HG02840 (cell line): ENCODE data around the gene STC2.

Experiments
- ATAC-seq: cut with Tn5 transposase; IDR thresholded peaks from one replicate; pipeline ENCODE4 v1.9.1; 2021; ENCODE audit warnings: mild to moderate bottlenecking, moderate library complexity, moderate number of reproducible peaks; ENCODE audit not compliant: unreplicated experiment, low FRiP score

Gene STC2

DNA sequence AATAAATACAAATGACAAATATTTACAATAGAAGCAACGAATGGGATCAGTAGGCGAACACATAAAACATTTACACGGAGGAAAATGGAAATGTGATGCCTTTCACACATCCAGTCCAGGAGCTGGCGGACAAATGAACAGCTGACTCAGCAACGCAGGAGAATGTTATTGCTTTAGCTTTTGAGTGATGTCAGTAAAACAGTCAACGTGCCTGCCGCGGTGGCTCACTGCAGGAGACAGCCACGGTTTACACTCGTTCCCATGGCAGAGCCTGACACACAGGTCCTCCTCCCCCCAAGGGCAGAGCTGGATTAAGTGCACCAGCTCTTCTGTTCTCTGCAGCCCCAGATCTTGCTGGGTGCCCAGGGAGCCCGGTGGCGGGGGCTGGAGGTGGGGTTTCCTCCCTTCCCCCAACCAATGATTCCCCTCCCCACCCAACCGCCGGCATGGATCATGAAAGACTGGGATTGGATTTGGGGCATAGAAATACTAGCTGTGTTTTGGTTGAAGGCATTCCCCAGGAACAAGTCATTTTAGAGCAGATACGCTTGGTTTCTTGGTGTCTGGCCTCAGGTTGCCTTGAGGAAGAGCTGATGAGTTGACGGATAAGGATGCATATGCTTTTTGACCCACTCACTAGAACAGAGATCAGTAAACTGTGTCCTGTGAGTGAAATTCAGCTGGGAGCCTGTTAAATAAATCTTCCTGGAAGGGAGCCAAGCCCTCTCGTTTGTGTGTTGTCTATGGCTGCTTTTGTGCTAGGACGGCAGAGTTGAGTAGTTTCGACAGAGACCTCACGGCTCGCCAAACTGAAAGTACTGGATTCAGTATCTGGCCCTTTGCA is 12.5 kb downstream of the STC2 start:
- no peak for ATAC-seq

DNA sequence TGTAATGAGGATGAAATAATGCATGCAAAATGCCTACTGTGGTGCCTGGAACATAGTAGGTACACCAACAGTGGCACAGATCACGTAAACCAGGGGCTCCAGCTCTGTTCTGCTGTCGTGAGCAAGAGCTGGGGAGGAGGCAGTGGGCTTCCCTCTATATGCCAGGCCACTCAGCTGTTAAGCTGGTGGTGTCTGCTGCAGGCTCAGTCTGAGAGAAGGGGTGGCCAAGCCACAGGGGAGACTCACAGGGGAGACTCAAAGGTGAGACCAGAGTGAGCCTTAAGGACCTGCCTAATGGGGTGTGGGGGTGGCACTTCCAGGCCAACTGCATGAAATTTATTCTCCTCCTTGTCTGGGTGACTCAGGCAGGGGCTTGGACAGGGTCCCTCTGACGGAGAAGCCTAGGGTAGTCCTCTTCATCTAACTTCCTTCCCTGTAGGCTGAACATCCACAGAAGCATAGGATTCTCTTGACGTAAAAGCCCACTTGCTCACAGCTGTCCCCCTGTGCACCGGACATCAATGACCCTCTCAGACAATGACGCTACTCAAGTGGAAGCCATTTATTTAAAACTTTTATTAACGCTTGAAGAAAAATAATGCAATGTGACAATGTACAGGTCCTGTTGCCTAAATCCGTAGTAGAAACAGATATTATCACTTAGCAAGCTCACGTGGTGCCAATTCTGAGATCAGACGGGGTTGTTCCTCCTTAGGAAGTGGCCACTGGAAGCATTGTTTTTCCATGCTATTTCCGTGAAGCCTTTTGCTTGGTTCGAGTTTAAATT is 13.9 kb downstream of the STC2 start:
- no peak for ATAC-seq

DNA sequence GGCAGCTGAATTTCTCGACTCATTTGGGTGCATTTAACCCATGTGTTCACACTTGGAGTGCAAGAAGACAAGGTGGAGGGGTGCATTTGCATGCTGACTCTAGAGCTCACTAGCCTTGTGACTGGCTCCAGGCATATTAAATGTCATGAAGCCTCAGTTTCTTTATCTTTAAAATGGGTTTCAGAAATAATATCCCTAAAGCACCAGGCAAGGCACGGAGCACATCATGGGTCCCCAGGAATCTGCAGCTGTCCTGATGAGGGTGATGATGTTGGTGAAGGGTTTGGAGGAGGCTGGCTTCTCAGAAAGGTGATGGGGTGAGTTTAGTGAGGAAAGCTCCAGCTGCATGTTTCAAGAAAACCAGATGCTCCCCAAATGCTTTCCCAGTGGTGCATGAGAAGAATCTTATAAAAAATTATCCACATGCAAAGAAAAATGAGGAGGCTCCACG is 14.8 kb downstream of the STC2 start:
- no peak for ATAC-seq

DNA sequence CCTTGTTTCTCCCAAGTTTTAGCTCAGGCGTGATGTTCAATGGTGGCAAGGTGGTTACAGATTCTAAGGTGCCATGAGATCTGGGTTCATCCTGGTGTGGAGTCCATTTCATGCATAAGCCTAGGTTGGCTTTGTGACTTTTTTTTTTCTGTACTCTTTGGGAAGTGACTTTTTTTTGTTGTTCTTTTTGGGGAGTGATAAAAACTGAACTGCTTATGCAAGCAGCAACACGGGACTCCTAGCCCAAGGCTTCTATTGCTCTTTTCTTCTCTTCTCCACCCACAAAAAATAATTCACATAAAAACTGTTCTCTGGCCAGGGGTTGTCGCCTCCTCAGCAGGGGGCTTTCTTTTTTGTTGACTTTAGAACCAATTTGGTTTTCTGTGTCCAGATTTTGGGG is 15.4 kb downstream of the STC2 start:
- ATAC-seq = no peak

DNA sequence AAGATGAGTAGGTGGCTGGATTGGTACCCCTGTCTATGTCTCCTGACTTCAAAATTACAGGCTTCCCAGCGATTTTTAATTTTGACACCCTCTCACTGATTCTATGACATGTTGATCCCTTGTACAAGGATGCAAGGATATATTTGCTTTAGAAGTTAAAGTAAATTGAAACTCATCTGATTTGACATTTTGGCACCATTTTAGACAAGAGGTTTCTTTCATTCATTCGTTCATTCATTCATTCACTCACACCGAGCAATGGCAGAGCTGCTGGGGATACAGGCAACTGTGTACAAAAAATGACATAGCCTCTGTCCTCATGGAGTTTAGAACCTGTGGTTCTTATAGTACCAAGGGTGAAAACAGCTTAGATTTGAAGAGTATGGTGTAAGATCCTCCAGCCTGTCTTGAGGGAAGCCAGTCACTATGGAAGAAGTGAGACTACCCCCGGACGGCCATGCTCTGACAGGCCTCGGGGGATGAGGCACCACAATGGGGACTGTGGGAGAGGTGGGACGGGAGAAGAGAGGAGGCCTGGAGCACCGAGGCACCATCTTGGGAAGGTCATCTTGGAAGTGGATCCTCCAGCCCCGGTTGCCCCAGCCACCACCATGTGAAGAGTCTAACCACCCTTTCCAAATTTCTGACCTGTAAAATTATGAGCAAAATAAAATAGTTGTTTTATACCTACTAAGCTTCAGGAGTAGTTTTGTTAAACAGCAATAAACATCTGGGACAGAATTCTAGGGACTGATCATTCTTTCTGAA is 16.2 kb downstream of the STC2 start:
- ATAC-seq = no peak

DNA sequence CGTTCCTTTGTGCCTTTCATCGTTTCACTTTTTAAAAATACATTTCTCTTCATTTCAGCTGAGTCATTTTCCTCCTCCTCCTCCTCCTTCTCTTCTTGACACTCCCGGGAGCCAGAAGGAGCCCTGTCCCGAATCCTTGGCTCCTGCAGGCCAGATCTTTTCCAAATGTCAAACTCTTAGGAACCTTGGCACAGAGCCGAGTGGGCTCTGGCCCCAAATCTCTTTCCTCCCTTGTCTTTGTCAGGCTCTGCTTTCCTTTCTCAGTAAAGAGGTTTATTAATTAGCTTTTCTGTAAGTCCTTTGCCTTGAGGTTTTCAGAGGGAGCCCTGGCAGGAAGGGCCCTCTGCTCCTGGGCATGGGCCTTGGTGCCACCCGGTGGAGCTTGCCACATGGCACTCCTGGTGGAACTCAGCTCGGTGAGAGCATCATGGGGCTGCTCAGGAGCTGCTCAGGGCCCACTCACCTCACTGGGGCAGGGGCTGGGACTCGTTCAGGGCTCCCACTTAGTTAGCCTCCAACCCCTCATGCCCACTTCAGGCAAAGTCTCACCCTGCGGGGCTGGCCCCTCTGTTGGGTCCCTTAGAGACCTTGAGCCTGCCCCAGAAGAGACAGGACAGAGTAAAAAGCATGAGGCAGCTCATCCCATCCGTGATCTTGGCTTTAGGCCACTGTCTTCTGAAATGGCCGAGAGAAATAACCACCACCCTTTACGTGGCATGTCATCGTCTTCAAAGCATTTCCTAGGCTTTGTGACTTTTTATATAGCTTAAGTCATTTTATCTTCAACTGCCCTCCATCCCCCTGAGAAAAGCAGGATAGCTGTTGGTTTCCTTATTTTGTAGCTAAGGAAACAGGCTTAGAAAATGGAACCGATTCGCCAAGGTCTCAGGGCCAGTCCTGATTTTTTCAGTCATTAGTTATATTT is 17.1 kb downstream of the STC2 start:
- ATAC-seq = no peak

DNA sequence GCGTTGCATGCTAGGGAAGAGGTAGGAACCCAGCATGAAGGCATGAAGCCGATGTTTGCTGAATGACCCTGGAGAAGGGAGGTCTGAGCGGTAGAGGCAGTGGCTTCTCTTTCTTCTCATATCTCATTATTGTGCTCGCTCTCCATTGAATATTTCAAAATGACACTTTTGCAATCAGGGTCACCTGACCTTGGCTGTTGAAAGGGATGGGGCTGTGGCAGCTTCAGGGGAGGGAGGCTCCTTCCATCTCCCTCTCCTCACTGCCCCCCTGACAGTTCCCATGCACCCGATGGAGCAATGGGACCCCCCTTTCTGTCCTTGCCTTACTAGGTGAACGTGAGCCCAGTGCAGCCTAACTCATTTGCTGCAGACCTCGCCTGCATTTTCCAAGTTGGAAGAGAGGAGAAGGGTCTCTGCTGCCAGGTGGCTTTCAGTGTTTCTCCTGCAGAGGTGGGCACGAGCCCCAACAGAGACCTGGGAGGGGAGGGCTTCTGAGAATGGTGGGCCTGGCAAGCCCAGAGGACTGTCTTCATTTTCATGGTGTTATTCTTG is 17.9 kb downstream of the STC2 start:
- ATAC-seq = no peak

DNA sequence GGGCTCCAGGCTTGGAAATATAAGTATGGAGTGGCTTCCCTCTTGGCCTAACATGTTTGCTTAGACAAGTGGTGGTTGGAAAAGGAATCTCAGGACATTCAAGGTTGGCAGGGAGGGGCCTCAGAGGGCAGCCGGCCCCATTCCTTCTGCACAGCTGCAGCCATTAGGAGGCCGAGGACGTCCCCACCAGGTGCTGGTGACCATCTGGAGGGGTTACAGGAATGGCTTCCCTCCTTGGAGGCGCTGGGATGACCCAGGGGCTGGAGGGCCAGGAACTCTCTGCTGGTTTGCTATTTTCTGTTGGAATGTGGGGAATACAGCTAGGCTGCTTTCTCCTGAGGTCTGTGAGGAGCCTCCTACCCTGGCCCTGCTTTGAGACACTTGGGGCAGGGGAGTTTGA is 18.5 kb downstream of the STC2 start:
- no peak for ATAC-seq

DNA sequence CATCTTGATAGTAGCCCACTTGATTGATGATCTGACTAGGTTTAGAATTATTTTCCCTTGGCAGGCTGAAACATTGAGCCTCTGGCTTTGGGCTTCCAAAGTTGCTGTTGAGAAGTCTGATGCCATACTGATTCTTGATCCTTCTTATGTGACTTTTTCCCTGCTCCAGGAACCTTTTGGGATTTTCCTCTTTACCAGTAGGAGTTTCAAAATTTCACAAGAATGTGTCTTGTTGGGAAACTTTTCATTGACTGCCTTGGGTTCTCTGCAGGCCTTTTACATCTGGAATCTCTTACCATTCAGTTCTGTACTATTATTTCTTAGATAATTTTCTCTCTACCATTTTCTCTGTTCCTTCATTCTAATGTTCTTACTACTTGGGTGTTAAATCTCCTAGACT is 20.0 kb downstream of the STC2 start:
- no peak for ATAC-seq

DNA sequence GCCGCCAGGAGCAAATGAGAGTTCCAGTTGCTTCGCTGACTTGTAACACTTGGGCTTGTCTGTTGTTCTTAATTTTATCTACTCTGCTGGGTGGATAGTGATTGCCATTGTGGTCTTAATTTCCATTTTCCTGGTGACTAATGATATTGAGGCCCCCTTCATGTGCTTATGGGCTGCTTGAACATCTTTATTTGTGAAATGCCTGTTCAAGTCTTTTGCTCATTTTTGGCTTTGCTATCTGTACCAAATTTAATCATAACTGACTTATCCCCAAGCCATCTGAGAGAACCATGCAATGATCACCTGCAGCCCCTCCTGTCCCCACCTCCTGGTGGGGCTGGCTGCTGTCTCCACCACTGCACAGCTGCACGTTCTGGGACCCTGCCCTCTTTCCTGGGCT is 20.5 kb downstream of the STC2 start:
- ATAC-seq = no peak

DNA sequence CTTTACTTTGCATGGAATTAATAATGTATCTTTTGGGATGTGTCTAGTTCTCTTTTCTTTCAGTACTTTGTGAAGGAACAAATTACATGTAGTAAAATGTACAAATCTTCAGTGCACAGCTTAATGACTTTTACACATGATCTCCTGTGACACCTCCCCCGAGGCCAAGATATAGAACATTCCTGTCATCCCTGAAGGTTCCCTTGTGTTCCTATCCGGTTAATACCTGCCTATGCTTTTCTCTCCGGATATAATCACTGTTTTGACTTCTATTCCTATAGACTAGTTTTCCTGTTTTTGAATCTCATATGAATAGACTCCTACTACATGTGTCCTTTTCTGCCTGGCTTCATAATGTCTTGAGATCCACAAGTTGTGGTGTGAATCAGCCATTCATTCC is 21.5 kb downstream of the STC2 start:
- no peak for ATAC-seq

DNA sequence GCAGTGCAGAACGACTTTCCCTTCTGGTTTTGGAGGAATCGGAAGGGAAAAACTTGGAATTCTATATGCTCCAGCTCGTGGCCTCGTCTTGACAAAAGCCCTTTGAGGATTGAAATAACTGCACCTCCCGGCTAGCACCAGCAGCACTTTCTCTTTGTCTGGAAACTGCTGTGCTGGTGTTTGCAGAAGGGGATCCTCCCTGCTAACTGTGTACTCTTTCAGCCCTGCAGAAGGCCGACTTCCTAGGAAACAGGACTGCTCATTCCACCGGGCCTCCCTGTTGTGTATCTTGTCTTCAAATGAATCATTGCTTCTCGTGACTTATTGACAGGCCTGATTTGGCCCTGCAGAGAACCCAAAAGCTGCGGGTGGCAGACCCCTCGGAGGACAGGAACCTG is 23.6 kb downstream of the STC2 start:
- no peak for ATAC-seq

DNA sequence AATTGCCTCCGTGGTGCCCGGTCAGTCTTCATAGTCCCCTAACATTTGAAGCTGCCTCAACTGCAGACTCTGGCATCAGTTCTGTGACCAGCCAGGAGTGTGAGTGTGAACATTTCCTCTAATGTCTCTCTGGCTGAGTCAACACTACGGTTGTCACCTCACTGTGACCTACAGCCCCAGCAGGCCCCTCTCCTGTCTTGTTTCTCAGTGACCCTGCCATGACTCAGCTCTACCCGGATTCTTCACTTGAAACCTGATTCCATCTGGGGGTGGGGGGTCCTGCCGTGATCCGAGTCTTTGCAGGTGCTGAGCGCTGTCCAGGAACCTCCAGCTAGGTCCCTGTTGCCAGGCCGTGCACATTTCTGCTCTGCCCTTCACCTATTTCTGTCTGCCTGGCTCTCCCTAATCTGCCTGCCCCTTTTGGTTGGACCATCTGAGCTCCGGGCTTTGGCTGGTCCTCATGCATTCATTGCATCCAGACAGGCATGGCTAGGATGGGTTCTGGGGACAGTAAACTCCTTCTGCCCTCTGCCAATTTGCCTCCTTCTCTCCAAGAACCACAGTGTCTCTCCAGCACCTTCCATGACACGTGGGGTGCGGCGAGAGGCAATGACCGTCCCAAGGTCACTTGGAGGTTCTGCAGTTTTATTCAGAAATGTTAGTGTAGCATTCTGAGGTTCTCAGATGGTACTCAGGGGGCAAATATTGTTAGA is 24.2 kb downstream of the STC2 start:
- no peak for ATAC-seq

DNA sequence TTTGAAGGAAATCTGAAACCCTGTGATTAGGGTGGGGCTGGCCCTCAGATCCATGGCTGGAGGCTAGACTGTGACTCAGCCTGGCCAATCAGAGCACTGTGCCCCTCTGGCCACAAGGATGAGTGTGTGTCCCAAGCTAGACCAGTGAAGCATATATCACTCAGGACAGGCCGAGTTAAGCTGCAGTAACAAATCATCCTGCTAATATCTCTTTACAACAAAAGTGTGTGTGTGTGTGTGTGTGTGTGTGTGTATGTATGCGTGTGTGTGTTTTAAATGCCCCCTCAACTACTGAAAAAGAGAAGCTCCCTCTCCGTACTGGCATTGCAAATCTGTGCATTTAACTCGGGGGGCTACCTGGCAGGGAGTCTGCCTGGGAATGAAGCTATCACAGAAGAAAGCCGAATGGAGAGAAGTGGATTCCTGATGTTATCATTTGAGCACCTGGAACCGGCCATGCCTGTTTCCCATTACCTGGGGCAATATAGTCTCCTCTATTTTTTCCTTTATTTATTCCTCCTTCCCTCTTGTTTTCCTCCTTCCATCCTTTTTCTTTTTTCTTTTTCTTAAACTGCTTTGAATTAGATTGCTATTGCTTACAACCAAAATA is 25.6 kb downstream of the STC2 start:
- ATAC-seq = no peak

DNA sequence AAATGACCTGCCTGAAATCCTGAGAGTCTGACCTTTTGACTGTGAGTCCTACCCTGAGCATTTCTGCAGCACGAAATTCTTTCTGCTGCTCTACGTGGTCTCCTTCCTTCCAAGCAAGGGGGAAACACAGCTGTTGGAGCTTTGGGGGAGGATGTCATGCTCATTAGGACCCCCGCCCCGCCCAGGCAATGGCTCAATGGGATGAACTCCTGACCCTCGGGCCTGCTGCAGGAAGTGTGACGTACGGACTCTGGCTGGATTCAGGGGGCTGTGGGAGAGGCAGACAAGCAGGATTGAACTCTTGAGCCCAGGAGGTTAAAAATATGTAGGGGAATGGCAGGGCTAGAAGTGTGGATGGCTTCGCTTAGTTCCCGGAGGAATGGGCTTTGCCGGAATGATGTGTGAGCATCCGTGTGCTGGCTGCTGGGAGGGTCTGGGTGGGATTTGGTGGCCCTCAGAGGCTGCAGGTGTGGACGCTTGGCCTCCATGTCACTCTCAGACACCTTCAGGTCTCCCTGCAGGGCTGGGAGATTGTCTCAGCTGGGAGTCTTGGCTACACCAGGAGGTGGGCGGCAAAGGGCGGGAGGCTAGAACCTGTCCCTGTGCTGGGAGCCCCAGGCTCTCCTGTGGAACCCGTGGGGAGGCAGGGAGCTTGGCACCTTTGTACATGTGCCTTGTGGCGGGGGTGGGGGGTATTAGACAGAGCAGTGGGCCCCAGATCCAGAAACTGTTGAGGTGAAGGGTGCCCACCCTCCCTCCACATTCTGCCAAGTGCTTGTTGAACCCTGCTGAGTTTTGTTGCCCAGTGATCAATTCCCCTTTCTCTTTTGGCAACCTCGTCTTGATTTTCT is 26.3 kb downstream of the STC2 start:
- ATAC-seq = no peak

DNA sequence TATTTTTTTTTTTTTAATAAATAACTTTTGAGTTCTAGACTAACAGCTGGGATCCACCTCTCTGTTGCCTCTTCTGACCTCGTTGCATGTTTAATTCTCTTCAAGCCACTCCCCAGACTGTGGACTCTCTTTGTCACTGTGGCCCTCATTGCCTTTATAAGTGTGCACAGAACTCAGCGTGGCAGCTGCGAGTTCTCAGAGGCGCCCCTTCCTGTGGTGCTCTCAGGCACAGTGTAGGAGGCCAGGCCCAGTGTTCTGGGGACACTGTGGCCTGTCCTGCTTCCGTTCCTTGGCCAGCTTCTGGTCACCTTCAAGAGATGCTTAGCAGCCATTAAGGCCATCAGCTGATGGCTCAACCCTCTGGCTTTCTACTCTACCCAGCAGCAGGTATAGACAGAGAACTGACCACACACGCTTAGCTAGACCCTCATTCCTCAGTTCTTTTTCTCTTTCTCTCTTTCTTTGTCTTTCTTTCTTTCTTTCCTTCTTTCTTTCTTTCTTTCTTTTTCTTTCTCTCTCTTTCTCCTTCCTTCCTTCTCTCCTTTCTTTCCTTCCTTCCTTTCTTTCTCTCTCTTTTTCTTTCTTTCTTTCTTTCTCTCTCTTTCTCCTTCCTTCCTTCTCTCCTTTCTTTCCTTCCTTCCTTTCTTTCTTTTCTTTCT is 27.7 kb downstream of the STC2 start:
- no peak for ATAC-seq

DNA sequence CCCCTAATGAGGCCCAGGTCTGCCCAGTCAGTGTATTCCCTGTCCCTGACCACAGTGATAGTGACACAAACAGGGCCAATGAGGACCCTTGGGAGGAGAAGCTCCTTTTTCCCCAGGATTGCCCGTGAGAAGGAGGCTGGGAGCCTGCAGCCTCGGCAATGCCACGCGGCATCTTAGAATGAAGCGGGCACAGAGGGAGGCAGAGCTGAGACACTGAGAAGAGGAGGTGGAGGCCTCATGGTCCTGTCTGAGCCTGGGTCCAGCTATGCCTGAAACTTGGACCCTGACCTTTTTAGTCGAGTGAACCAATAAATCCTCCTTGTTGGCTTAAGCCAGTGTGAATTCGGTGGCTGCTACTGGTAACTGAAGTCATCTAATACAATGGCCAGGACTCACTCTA is 28.4 kb downstream of the STC2 start:
- ATAC-seq = no peak
